Suprapubic skin (tissue), 4 donors: ENCODE measurements around the gene APBA3. TPM values are rescaled to one million over a fixed set of nuclear protein-coding genes. Genes with fewer than 3 reads are reported as not detected.

Source experiments
- DNase-seq, 2 donors: peaks; one replicate each; pipeline ENCODE4 v3.0.0-alpha.2; 2019; ENCODE audit warnings: low spot score in 2 of 2
- H3K27ac ChIP-seq: fragments of 200-600 bp; sonication (generic); one replicate; pipeline ENCODE4 v1.5.1; 2019
- H3K27me3 ChIP-seq: fragments of 200-600 bp; sonication (generic); one replicate; pipeline ENCODE4 v1.5.1; 2019
- H3K36me3 ChIP-seq: fragments of 200-600 bp; sonication (generic); one replicate; pipeline ENCODE4 v1.5.1; 2019
- H3K4me1 ChIP-seq: fragments of 200-600 bp; sonication (generic); one replicate; pipeline ENCODE4 v1.5.1; 2019
- H3K4me3 ChIP-seq: fragments of 200-600 bp; sonication (generic); one replicate; pipeline ENCODE4 v1.5.1; 2019; ENCODE audit warnings: mild to moderate bottlenecking
- H3K9me3 ChIP-seq: fragments of 200-600 bp; sonication (generic); one replicate; pipeline ENCODE4 v1.5.1; 2019
- EP300 ChIP-seq: sonication (generic); formaldehyde crosslinking; IDR thresholded peaks from one replicate; pipeline ENCODE4 v1.6.1; 2017; ENCODE audit warnings: antibody characterized with exemption
- POLR2A ChIP-seq, 2 donors: fragments of 450-650 bp; IDR thresholded peaks; one replicate each; pipeline ENCODE4 v1.6.1; 2017; ENCODE audit warnings: antibody characterized with exemption in 2 of 2, mild to moderate bottlenecking in 2 of 2, moderate library complexity in 2 of 2
- POLR2AphosphoS5 ChIP-seq, 3 donors: sonication (generic); formaldehyde crosslinking; IDR thresholded peaks; one replicate each; pipeline ENCODE4 v1.6.1; 2017; ENCODE audit warnings: antibody characterized with exemption in 3 of 3
- WGBS: methylation state at CpG from one replicate; pipeline ENCODE4 v1.1.5; 2018; 5-methylcytosine and 5-hydroxymethylcytosine counted together
- total RNA-seq, 4 donors: library from RNA; depleted of rRNA; stranded (reverse); fragments of >200 nt; gene quantifications; one replicate each; pipeline ENCODE4 v1.1.0, GENCODE V29; 2016
- TF ChIP-seq, protein P1 (sequence below), 2 donors: fragments of 200-600 bp in 1 of 2; fragments of 450-650 bp in 1 of 2; sonication (generic) in 1 of 2; IDR thresholded peaks; one replicate each; pipeline ENCODE4 v1.5.1; 2016 to 2019; ENCODE audit warnings: antibody characterized with exemption in 2 of 2, mild to moderate bottlenecking in 1 of 2, moderate library complexity in 1 of 2

Gene APBA3
- total RNA-seq, 4 donors from 2014 or later, result 19.8 to 55.0 (median 25.8) TPM

DNA sequence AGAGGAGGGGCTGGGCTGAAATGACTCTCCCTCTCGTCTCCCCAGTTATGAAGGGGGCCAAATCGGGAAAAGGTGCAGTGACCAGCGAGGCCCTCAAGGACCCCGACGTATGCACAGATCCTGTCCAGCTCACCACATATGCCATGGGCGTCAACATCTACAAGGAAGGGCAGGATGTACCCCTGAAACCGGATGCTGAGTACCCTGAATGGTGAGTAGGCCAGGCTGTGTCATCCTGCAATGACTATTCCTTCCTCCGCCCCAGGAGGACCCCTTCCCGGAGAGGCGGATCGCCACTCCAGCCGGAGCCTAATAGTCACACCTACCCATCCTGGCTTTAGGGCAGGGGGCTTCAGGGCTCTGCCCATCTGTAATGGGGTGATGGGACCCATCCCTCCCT, 3.6 kb upstream of the APBA3 start:
- TF ChIP-seq, protein P1, sequence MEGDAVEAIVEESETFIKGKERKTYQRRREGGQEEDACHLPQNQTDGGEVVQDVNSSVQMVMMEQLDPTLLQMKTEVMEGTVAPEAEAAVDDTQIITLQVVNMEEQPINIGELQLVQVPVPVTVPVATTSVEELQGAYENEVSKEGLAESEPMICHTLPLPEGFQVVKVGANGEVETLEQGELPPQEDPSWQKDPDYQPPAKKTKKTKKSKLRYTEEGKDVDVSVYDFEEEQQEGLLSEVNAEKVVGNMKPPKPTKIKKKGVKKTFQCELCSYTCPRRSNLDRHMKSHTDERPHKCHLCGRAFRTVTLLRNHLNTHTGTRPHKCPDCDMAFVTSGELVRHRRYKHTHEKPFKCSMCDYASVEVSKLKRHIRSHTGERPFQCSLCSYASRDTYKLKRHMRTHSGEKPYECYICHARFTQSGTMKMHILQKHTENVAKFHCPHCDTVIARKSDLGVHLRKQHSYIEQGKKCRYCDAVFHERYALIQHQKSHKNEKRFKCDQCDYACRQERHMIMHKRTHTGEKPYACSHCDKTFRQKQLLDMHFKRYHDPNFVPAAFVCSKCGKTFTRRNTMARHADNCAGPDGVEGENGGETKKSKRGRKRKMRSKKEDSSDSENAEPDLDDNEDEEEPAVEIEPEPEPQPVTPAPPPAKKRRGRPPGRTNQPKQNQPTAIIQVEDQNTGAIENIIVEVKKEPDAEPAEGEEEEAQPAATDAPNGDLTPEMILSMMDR (IDR thresholded peaks at IDR 0.05), result no peak
- no peak for TF ChIP-seq POLR2A (IDR thresholded peaks at IDR 0.05)
- no peak for TF ChIP-seq EP300
- TF ChIP-seq POLR2AphosphoS5 (IDR thresholded peaks at IDR 0.05), result no peak
- H3K4me1 ChIP-seq, result peaks cover 25% of the 10 kb centered on the region
- no peaks in the 10 kb centered on the region for H3K9me3 ChIP-seq
- 94% methylated on average over 12 of the region's 12 CpGs for WGBS
- H3K27ac ChIP-seq, result no peak overlapping the region
- H3K4me3 ChIP-seq, result no peak overlapping the region
- peaks cover 41% of the 10 kb centered on the region for H3K36me3 ChIP-seq
- no peak for DNase-seq
- H3K27me3 ChIP-seq, result no peaks in the 10 kb centered on the region

DNA sequence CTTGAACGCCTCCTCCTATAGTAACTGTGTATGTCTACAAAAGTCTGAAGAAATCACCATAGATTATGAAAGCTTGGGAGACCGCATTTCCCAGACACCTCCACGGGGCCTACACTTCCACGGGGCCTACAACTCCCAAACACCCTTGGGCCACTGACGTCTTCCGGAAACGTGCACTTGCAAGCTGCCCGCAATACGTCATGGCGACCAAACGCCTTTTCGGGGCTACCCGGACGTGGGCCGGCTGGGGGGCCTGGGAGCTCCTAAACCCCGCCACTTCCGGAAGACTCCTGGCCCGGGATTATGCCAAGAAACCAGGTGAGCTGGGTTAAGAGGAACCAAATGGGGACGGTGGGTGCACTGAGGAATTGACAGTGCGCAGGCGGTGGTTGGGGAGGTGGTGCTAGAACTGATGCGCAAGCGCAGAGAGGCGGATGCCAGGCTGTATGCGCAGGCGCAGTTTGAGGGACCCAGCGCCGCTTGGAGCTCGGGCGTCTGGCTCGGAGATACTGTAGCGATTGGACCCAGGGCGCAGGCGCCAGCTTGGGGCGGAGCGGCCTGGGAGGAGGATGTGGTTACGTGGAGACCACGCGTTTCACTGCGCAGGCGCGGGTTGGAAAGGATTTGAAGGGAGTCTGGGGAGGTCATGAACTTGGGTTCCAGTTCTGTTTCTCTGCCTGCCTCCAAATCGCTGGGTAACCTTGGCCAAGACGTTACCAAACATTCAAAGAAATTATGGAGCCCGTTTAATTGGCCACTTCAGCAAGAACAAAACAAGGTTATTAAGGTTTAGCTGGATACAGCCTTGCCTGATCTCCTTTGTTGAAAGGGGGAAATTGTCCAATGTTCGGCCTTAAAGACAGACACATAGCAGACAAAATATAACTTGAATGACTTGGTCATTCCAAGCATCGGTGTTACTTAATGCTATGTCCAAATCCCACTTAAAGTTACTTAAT, 1.3 kb upstream of the APBA3 start, which contains the start of gene MRPL54:
Gene MRPL54, plus strand, starts transcription at position 182 of the 959 bp plus-strand sequence. Its CDS starts 19 bp downstream, at position 201.
- H3K36me3 ChIP-seq, result peaks cover 46% of the 10 kb centered on the region
- 5% methylated on average over 25 of the region's 47 CpGs for WGBS
- peak; percentile 99 for DNase-seq

DNA sequence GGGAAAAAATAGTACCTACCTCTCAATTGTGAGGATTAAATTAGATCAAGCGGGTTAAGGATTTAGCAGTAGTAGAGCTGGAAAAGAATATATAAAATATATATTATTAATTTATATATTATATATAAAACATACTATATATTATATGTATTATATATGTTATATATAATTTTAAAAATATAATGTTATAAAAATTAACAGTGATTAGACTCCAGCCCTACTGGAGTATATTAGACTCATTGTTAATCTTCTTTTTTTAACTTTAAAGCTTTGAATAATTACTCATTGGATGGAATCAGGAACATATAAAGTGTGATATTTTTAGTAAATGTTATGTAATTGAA, 610 bp upstream of the APBA3 start:
- peak overlapping the region; percentile 98 for H3K27ac ChIP-seq
- H3K36me3 ChIP-seq, result peaks cover 45% of the 10 kb centered on the region
- no peak for DNase-seq
- H3K9me3 ChIP-seq, result no peaks in the 10 kb centered on the region
- no peaks in the 10 kb centered on the region for H3K27me3 ChIP-seq
- TF ChIP-seq, protein P1 (IDR thresholded peaks at IDR 0.05), result no peak
- TF ChIP-seq POLR2AphosphoS5 (IDR thresholded peaks at IDR 0.05), result no peak
- no peak for TF ChIP-seq EP300
- no peak for TF ChIP-seq POLR2A (IDR thresholded peaks at IDR 0.05)
- H3K4me3 ChIP-seq, result peak overlapping the region; percentile 63
- peaks cover 36% of the 10 kb centered on the region for H3K4me1 ChIP-seq
- WGBS, result 49% methylated on average over 1 of the region's 1 CpG

More for the DNA sequence above, 1.3 kb upstream of the APBA3 start, which contains the start of gene MRPL54:
- peak within 1 kb of the TSS; percentile 88 for H3K4me3 ChIP-seq
- no peaks in the 10 kb centered on the region for H3K9me3 ChIP-seq
- H3K27me3 ChIP-seq, result no peaks in the 10 kb centered on the region
- H3K4me1 ChIP-seq, result peaks cover 36% of the 10 kb centered on the region
- peak; percentile 27 to 79 for TF ChIP-seq POLR2A (IDR thresholded peaks at IDR 0.05)
- peak; percentile 35 to 87 (median 81) for TF ChIP-seq POLR2AphosphoS5 (IDR thresholded peaks at IDR 0.05)
- TF ChIP-seq, protein P1 (IDR thresholded peaks at IDR 0.05), result peak in 1 of 2 donors; percentile 14
- no peak for TF ChIP-seq EP300
- peak within 1 kb of the TSS; percentile 98 for H3K27ac ChIP-seq

DNA sequence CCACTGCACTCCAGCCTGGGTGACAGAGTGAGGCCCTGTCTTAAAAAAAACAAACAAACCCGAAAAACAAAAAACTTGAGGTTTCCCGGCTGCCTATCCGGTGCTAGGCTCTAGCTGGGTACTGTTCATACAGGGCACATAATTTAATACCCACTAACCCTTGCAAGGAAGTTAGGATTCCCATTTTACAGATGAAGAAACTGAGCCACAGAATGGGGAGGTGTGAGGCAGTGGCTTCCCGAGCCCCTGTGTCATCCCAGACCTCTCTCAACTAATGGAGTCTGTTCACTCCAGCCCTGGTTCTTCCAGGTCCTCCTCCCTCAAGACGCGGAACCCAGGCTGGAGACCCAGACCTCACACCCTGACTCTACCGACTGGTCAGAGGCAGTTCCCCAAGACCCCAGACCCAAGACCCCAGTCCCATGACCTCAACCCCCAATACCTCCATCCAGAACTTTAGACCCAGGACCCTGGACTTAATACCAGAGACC, 576 bp downstream of the APBA3 start:
- H3K36me3 ChIP-seq, result peaks cover 34% of the 10 kb centered on the region
- no peaks in the 10 kb centered on the region for H3K27me3 ChIP-seq
- 27% methylated on average over 7 of the region's 7 CpGs for WGBS
- DNase-seq, result no peak
- peak overlapping the region; percentile 88 for H3K4me3 ChIP-seq
- H3K9me3 ChIP-seq, result no peaks in the 10 kb centered on the region
- TF ChIP-seq, protein P1 (IDR thresholded peaks at IDR 0.05), result no peak
- TF ChIP-seq POLR2A (IDR thresholded peaks at IDR 0.05) (no peak), EP300 (no peak), POLR2AphosphoS5 (IDR thresholded peaks at IDR 0.05) (no peak)
- peak overlapping the region; percentile 69 for H3K27ac ChIP-seq
- H3K4me1 ChIP-seq, result peaks cover 36% of the 10 kb centered on the region
